ENCODE results near the gene HACE1. TPM values are rescaled to one million over a fixed set of nuclear protein-coding genes. Genes with fewer than 3 reads are reported as not detected.
"Not testable (repeated sequence)": the region's sequence is repeated elsewhere in the genome, so short reads cannot be mapped to it uniquely, and the experiment has no call there.

The HACE1 gene
- 10 to 100 TPM; 13.3 to 20.4 (median 15.0) TPM for total RNA-seq

GRCh38 chr6:104859225-104860146, at the start of gene HACE1:
TSS of gene HACE1 (minus strand) at chr6:104859919. CDS start at chr6:104859642, 277 bp downstream.
- H3K4me3 ChIP-seq (replicated peaks in 1 of 3) = peak within 1 kb of the TSS; percentile 64 to 99 (median 93)
- intact Hi-C loops (cut with DNase I) = no loop called here
- no peaks in the 10 kb centered on the region for H3K9me3 ChIP-seq
- peak in 3 of 6 experiments; percentile 12 to 24 (median 21) for TF ChIP-seq CTCF (IDR thresholded peaks at IDR 0.05)
- TF ChIP-seq POLR2A (IDR thresholded peaks at IDR 0.05) = peak in 1 of 2 donors; percentile 74
- DNase-seq = peak; percentile 85 to 90
- no peaks in the 10 kb centered on the region for H3K27me3 ChIP-seq
- 0 to 1% methylated on average over 29 to 57 of the region's 89 CpGs for WGBS, 2 donors
- peaks cover 4 to 5% of the 10 kb centered on the region in 2 donors for H3K4me1 ChIP-seq
- H3K27ac ChIP-seq = peak within 1 kb of the TSS in 2 of 3 donors; percentile 53 to 58
- no peaks in the 10 kb centered on the region for H3K36me3 ChIP-seq

- Histone ChIP-seq H3K9me3 (no peaks in the 10 kb centered on the region), H3K4me1 (no peaks in the 10 kb centered on the region), H3K27me3 (no peaks in the 10 kb centered on the region), H3K4me3 (replicated peaks in 1 of 3) (no peak overlapping the region), H3K36me3 (no peaks in the 10 kb centered on the region), H3K27ac (no peak overlapping the region)
- TF ChIP-seq CTCF (IDR thresholded peaks at IDR 0.05) (no peak), POLR2A (IDR thresholded peaks at IDR 0.05) (no peak)
- WGBS, 2 donors = 83 to 88% methylated on average over 2 of the region's 2 CpGs
- intact Hi-C loops (cut with DNase I) = no loop called here
- DNase-seq = no peak
Measured at GRCh38 chr6:104908888-104909525, 49.3 kb upstream of the HACE1 start.

- Histone ChIP-seq H3K4me3 (replicated peaks in 1 of 3) (no peak overlapping the region), H3K4me1 (no peaks in the 10 kb centered on the region), H3K9me3 (no peaks in the 10 kb centered on the region), H3K36me3 (no peaks in the 10 kb centered on the region), H3K27me3 (no peaks in the 10 kb centered on the region), H3K27ac (no peak overlapping the region)
- TF ChIP-seq CTCF (IDR thresholded peaks at IDR 0.05) (no peak), POLR2A (IDR thresholded peaks at IDR 0.05) (no peak)
- 79 to 84% methylated on average over 6 of the region's 6 CpGs for WGBS, 2 donors
- intact Hi-C loops (cut with DNase I) = no loop called here
- DNase-seq = no peak
Measured at GRCh38 chr6:104908031-104908887, 48.5 kb upstream of the HACE1 start.

GRCh38 chr6:104898893-104899292, 39.2 kb upstream of the HACE1 start:
- H3K9me3 ChIP-seq; H3K36me3 ChIP-seq; H3K27ac ChIP-seq; intact Hi-C loops (cut with DNase I); H3K27me3 ChIP-seq; H3K4me3 ChIP-seq (replicated peaks in 1 of 3); DNase-seq; H3K4me1 ChIP-seq: not testable (repeated sequence)
- WGBS, 2 donors = 89 to 91% methylated on average over 7 of the region's 7 CpGs

GRCh38 chr6:104896914-104897313, 37.2 kb upstream of the HACE1 start:
- no peaks in the 10 kb centered on the region for H3K27me3 ChIP-seq
- TF ChIP-seq POLR2A (IDR thresholded peaks at IDR 0.05) = no peak
- peak in 1 of 6 experiments; percentile 22 for TF ChIP-seq CTCF (IDR thresholded peaks at IDR 0.05)
- no peak for DNase-seq
- H3K36me3 ChIP-seq = no peaks in the 10 kb centered on the region
- H3K9me3 ChIP-seq = no peaks in the 10 kb centered on the region
- no peak overlapping the region for H3K4me3 ChIP-seq (replicated peaks in 1 of 3)
- 77 to 79% methylated on average over 5 of the region's 5 CpGs for WGBS, 2 donors
- intact Hi-C loops (cut with DNase I) = no loop called here
- H3K4me1 ChIP-seq = no peaks in the 10 kb centered on the region
- no peak overlapping the region for H3K27ac ChIP-seq
